NCI-H510A (cell line): ENCODE results near the gene GBP7.
"Not testable (repeated sequence)": the region's sequence is repeated elsewhere in the genome, so short reads cannot be mapped to it uniquely, and the experiment has no call there.

Experiments used
- DNase-seq: peaks from one replicate; lab custom pipeline; 2025; lab: John Stamatoyannopoulos, UW

GBP7 gene

GRCh38 chr1:89170170-89171066 is 5.4 kb downstream of the GBP7 start:
- no peak for DNase-seq

DNA sequence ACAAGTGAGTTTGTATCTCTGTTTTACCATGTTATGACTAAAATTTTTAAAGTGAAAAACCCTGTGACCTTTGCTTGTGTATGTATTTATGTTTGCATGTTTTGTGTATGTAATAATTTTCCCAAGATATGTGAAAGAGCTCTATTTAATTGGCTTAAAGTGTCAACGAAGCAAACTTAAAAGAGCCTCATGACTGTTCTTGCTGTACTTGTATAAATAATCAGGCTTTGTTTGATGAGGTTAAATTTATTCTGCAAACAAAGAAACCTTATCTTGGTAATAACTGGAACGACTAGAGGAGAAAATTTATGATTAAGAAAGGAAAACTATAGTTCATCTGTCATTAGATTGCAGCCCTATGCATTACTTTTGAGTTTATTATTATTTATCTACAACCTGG is 6.6 kb downstream of the GBP7 start:
- no peak for DNase-seq

DNA sequence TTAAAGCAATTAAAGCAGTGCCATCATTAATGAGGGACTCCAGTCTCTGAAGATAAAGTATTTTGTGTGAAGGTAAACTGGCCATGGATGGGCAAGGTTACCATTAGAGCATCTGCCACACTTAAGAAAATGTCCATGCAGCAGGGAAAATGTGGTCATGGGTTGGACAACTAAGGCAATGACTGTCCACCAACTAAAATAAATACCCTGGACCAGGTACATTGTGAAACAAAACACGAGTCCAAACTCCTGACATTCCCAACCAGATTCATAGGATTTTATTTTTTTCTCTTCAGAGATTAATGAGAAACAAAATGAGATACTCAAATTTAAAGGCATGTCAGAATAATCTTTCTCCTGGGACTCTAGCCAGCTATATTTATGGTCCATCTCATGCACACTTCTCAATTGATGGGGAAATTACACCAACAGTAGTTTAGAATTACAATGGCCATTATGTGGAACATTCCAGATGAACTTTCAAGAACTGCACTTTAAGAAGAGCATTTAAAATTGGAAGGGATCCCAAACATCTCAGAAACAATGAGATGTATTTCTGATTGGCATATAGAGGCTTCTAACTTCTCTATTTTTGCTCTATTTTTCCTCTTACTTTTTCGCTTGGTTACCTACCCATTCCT is 8.1 kb downstream of the GBP7 start:
- no peak for DNase-seq

GRCh38 chr1:89166705-89167104 is 9.1 kb downstream of the GBP7 start:
- no peak for DNase-seq

DNA sequence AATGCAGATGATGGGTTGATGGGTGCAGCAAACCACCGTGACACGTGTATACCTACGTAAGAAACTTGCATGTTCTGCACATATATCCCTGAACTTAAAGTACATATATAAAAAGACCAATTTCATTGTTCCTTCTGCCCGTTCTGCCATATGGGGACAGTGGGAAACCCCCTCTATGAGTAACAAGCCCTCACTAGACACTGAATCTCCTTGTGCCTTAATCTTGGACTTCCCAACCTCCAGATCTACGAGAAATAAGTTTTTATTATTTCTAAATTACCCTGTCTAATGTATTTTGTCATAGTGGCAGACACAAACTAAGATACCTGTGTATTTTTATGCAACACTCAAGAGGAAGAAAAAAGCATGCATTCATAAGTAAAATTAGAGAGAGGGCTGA is 10.0 kb downstream of the GBP7 start:
- no peak for DNase-seq

DNA sequence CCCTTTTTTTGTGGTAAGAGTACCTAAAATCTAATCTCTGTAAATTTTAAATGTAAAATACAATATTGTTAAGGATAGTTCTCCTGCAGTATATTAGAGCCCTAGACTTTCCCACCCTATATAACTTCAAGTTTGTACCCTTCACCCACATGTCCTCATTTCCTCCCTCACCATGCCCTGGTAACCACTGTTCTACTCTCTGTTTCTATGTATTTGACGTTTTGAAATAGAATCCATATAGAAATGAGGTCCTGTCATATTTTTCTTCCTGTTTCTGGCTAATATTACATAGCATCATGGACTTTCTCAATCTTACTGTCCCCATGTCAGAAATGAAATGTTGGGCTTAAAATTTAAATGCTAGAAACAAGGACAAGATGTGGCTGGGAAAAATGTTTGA is 24.8 kb downstream of the GBP7 start:
- no peak for DNase-seq

DNA sequence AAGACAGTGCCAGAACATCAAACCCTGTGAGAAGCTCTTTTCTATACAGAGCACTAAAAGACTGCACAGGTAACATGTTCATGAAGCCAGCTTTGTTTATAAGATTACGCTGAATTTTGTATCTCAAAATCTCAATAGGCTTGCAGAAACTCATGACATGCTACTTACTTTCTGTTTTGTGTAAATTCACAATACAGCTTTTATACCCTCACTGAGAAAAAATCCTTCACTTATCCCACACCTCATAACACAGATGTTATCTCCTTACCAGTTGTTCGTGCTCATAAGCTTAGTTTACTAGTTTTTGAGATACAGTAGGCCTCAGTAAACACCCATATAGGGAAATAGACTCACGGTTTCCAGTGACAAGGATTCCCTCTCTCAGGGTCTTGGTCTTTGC is 25.8 kb downstream of the GBP7 start:
- DNase-seq: no peak

DNA sequence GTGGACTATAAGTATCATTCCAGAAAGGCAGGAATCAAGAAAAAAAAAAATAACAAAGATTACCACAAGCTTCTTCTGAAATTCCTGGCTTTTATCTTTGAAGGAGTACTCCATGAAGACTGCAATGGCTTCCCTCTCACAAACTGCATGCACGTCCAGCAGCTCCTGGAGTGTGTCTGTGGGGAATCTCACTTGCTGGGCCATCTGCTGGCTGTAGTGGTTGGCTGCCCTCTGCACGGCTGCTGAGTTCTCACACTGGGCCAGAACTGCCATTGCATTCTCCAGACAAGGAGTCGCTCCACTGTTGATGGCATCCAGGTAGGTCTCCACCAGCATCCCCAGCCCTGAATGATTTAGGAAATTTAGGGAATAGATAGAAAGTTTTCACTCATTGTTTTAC is 26.6 kb downstream of the GBP7 start:
- DNase-seq: no peak

DNA sequence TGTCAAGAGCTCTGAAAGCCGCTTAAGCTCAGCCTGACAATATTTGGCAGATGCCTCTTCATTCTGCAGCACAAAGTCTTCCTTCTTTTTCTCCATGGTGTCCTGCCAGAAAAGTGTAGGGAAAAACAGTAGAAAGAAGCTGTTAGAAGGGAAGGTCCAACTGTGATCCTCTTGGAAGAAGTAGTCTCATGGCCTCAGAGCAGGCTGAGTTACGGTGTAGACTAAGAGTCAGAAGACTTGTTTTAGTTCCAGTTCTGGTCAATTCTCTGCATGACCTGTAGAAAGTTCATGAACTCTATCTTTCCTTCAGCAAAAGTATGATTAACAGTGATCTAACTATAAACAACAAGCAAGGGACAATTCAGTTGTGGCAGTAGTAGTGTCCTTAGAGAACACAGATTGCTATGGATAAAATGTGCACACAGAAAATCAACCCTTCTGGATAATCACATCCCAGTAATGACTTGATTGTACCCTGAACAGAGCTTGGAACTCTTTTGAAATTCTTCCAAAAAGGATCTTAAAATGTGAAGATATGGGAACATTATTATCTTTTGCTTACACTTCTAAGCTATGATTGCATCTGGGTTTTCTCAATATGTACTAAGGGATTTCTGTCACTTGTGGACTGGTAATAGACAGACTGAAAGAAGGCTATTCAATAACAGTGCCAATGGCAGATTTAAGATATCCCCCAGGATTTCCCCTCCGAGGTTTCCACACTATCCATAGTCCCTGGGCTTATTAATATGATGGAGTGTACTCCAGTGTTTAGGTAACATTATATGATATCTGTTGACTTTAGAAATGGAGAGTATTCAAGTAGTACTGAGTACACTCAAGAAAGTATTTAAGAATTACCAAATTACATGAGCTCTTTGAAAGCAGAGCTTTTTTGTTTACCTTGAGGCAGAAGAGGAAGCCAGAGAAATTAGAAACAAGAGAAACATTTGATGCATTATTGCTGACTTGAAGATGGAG is 27.8 kb downstream of the GBP7 start:
- no peak for DNase-seq

GRCh38 chr1:89146721-89147120 is 29.1 kb downstream of the GBP7 start:
- DNase-seq: no peak

DNA sequence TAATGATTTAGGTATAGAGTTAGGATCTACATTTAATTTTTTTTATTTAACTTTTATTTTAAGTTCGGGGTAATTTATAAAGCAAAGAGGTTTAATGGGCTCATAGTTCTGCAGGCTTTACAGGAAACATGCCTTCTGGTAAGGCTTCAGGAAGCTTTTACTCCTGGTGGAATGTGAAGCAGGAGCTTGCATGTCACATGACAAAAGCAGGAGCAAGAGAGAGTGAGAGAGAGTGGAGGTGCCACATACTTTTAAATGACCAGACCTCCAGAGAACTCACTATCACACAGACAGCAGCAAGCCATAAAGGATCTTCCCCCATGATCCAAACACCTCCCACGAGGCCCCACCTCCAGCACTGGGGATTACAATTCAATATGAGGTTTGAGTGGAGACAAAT is 32.3 kb downstream of the GBP7 start:
- no peak for DNase-seq

- DNase-seq: no peak
Measured at GRCh38 chr1:89142160-89142559, 33.6 kb downstream of the GBP7 start.

GRCh38 chr1:89133747-89134146 is 42.1 kb downstream of the GBP7 start:
- DNase-seq: no peak

DNA sequence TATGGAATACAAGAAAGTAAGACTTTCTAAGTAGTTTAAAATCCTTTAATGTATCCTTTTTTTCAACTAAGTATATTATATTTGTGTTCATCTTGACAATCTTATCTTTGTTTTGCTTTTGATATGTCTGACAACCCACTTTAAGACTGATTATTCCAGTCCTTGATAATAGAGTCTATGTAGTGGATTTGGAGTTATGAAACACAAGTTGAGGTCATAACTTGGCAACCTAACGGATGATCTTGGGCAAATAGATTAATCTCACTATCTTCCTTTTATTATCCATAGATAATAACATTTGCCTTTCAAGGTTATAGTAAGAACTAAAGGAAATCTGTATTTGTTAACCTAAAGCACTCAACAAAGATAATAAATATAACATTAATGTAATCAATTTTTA is 45.1 kb downstream of the GBP7 start:
- no peak for DNase-seq

DNA sequence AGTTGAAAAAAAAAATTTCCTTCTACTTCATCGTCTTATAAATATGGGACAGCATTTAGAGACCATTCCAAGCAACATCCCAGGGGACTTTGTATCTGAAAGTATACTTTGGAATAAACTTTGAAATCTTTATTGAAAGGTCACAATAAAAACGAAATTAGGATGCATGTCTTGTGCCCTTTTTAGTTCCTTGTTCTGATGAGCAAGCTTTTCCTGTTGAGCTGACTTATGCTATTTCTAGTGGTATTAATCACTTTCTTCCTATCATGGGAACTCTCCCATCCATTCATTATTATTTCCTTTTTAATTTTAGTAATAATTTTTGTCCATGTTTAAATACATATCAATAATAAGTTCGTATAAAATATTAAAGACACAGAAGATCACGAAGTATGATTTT is 45.9 kb downstream of the GBP7 start:
- DNase-seq: no peak

GRCh38 chr1:89128003-89128458 is 47.8 kb downstream of the GBP7 start:
- DNase-seq: not testable (repeated sequence)

- not testable (repeated sequence) for DNase-seq
Measured at GRCh38 chr1:89126602-89127565, 48.9 kb downstream of the GBP7 start.

- no peak for DNase-seq
Measured at GRCh38 chr1:89125913-89126580, 49.8 kb downstream of the GBP7 start, which contains the start of gene GBP2. Gene GBP2 (minus strand): TSS chr1:89126114. CDS start chr1:89121966, 4,148 bp downstream.

DNA sequence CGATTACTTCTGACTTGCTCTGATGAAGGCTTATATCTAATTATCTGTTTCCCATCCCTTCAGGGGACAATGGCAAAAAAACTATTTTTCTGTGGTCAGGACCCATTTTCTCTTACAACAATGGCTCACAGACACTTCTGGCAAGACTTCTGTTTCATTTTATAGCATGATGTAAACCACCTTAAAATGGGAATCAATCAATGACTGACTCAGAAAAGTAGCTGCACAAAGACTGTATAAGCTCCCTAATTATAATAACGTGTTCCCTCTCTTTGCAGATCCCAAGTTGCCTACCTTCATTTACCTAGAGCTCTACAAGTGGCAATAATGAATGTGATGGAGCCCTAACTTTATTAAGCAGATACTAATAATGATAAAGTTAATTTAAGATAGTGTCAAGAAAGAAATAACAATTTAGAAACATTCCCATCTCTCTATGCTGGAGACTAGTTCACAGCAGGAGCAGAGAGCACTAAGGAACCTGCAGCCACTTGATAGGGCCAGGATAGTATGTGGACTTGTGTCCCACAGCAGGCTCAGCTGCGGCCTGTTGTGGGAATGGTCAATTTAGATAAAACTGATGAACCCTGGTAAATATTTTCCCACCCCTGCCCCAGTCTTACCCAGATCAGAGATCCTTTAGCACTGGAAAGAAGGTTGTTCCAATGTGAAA is 50.4 kb downstream of the GBP7 start:
- no peak for DNase-seq

DNA sequence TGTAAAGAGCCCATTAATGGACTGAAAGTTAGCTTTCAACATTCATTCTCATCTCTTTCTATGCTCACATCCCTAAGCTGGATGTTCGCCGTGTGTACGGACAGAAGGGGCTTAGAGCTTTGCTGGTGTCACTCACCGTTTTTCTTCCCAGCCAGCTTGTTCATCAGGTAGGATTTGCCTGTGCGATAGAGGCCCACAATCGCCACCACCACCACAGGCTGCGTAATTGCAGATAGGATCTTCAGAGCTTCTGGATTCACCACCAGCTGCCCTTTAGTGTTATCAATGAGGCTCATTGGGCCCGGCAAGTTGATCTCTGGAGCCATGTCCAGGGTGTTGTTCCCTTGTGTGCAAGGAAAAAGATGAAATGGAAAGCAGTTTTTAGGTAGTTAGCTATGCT is 54.2 kb downstream of the GBP7 start:
- no peak for DNase-seq
